GM12864 (cell line): ENCODE data around the gene KIAA1217.

Source experiments
- DNase-seq: peaks from one replicate; pipeline ENCODE4 v3.0.0-alpha.2; 2011; ENCODE audit warnings: low read depth
- H3K4me3 ChIP-seq: 2 replicates; pipeline ENCODE4 v1.5.1; 2011; ENCODE audit warnings: mild to moderate bottlenecking, low read depth, low read length, control low read depth
- CTCF ChIP-seq: IDR thresholded peaks from 2 replicates; pipeline ENCODE4 v1.5.1; 2011; ENCODE audit warnings: low read depth, mild to moderate bottlenecking, moderate library complexity, low read length, control low read depth, inconsistent platforms; ENCODE audit errors: missing control alignments

Gene KIAA1217

GRCh38 chr10:24292304-24293293 lies 83.7 kb downstream of the KIAA1217 start:
- TF ChIP-seq CTCF: no peak
- no peak for DNase-seq
- no peak overlapping the region for H3K4me3 ChIP-seq

DNA sequence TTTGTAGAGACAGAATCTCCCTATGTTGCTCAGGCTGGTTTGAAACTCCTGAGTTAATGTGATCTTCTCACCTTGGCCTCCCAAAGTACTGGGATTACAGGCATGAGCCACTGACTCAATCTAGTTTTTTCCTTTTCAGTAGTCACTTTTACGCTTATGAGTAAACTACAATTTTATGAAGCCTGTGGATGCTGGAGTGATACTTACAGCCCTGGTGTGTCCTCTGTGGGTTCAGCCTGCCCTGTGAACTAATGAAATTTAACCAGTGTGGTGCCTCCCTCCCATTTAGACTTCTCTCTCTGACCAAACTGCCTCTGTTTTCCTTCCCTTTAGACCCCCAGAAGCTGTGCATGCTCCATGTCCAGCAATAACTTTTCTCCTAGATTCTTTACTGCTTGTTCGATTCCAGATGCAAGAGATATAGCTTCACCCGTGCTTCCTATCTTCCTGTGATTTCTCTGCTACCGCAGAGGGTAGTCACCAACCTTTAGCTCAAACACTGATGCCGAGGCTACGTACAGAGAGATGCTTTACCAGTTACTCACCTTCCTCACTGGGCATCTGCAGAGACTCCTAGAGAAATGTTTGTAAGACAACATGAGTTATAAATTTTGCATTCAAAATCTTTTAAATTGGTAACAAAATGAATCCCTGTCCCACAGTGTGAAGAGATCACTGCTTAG lies 90.8 kb downstream of the KIAA1217 start:
- TF ChIP-seq CTCF: no peak
- no peak for DNase-seq
- H3K4me3 ChIP-seq: no peak overlapping the region

DNA sequence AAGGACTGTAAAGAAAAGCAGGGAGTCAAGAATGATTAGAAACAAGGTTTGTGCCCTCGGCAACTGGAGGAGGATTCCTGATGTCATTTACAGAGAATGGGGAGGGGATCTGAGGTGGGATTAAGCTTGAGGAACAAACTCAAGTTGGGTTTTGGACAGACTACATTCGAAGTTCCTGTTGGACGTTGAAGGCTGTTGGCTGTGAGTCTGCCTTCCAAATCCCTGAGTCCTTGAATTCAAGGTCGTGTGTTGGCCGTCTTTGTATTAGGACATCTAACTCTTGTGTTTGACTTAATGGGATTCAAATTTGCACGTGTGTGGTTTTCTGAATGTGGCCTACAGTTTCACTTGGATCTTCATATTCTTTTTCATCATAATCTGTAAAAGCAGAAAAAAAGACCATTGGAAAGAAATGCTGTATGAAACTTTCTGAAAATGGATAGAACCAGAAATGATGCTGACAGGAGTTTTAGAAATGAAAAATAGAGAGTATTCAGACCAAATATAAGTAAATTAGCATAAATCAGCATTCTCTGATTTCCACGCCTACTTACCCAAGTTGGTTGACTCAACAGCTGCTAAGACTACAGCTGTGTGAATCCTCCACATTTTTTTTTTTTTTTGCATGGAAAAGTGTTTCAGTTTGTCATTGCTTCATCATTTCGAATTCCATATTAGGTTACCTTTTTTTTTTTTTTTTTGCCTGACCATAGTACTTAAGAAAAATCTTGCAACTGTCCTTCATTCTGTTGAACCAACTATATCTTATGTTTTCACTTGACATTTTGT lies 94.8 kb downstream of the KIAA1217 start:
- TF ChIP-seq CTCF: no peak
- H3K4me3 ChIP-seq: no peak overlapping the region
- no peak for DNase-seq

DNA sequence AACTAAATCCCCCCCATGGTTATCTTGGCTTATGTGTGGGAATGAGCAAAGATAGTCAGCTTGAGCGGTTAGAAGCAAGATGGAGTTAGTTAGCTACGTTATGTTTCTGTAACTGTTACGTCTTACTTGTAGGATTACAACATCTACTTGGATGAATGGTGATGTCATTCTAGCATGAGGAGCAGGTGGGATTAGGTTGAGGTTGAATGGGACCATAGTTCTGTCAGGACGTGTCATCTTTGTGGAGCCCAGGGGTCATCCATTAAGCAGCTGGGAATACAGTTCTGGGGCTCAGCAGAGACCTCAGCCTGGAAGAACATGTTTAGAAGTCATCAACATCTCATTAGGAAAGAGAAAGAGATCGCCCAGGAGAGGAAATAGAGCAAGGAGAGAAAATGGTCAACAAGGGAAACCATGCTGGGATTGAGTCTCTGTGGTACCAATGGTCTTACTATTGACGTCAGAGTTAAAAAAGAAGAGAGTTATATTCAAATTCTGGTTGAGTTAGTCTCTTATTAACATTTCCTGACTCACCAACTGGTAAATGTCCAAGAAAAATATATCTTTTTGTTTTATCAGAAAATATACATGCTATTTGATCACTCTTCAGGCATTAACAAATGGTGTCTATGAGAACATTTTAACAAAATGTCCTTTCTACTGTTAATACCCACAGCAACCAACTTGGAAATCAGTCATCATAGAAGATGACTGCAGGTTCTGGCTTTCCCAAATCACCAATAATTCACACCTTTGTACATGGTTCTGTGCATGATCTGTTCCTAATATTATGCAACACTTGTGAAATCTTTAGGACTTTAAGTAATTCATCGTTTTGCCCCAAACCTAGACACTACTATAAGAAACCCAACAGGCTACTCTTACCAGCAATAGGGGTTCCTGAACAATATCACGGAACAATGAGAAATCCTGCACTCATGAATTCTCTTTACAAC lies 96.9 kb downstream of the KIAA1217 start:
- no peak for TF ChIP-seq CTCF
- no peak for DNase-seq
- H3K4me3 ChIP-seq: no peak overlapping the region

- H3K4me3 ChIP-seq: no peak overlapping the region
- DNase-seq: no peak
- TF ChIP-seq CTCF: no peak
Measured at GRCh38 chr10:24306507-24306875, 97.6 kb downstream of the KIAA1217 start.

- no peak for TF ChIP-seq CTCF
- no peak for DNase-seq
- no peak overlapping the region for H3K4me3 ChIP-seq
Measured at GRCh38 chr10:24307116-24307515, 98.2 kb downstream of the KIAA1217 start.
